ENCODE measurements around the gene PRPF40A. TPM values are rescaled to one million over a fixed set of nuclear protein-coding genes. Genes with fewer than 3 reads are reported as not detected.
A peak's percentile ranks its signal among the peaks of the same experiment; 100 is the strongest.

PRPF40A gene
- total RNA-seq, 4 donors from 2014 or later, result 69.0 to 125 (median 81.7) TPM

DNA sequence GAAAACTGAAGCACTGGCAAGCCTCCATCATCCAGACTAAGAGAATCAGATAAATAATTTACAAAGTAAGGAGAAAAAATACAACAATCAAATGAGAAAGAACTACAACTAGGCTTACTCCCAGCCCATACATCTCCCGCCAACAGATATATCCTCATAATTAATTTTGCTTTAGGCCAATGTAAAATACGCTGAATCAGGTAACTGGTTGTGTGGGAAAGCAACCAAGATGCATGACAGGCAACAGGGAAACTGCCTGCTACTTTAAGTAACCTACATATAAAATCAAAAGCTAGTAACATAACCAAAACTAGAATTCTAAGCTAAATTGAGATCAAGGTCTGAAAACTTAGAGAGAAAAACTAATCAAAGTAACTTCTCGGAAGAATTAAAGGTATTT, 21.5 kb downstream of the PRPF40A start:
- no peak for ATAC-seq (ENCODE audit: low FRiP score)
- DNase-seq (ENCODE audit: low spot score), result no peak
- TF ChIP-seq, protein P1, sequence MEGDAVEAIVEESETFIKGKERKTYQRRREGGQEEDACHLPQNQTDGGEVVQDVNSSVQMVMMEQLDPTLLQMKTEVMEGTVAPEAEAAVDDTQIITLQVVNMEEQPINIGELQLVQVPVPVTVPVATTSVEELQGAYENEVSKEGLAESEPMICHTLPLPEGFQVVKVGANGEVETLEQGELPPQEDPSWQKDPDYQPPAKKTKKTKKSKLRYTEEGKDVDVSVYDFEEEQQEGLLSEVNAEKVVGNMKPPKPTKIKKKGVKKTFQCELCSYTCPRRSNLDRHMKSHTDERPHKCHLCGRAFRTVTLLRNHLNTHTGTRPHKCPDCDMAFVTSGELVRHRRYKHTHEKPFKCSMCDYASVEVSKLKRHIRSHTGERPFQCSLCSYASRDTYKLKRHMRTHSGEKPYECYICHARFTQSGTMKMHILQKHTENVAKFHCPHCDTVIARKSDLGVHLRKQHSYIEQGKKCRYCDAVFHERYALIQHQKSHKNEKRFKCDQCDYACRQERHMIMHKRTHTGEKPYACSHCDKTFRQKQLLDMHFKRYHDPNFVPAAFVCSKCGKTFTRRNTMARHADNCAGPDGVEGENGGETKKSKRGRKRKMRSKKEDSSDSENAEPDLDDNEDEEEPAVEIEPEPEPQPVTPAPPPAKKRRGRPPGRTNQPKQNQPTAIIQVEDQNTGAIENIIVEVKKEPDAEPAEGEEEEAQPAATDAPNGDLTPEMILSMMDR (IDR thresholded peaks at IDR 0.05), result no peak

DNA sequence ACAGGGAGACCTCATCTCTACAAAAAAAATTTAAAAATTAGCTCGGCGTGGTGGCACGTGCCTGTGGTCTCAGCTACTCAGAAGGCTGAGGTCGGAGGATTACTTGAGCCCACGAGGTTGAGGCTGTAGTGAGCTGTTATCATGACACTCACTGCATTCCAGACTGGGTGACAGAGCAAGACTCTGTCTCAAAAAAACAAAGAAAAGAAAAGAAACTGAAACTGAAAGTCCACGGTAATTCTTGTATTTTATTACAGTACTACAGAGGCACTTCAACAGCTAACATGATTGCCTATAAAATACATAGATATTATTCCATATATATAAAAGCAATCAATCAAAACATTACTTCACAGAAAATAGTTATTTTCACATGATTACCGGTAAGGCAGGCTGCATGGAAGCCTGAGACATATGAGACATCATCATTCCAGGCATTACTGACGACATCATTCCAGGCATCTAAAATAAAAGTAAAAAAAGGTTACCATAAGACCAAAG, 23.1 kb downstream of the PRPF40A start:
- peak; percentile 87 for ATAC-seq (ENCODE audit: low FRiP score)
- no peak for DNase-seq (ENCODE audit: low spot score)
- TF ChIP-seq, protein P1 (IDR thresholded peaks at IDR 0.05), result no peak

DNA sequence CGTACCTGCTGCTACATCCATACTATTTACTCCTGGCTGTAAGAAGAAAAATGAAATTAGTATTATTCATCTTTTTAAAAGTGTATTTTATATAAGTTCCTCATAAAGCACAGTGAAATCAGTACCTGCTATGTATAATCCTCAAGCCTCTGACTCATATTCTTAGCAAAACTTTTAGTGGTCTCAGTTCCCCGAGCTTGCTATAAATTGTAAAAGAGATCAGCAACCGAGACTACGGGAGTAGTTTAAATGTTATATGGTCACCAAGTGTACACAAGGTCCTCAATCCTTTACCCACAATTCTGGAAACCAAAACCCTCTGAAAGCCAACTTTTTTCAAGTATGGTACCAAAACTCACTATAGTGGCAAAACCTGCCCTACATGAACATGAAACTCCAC, 24.2 kb downstream of the PRPF40A start:
- DNase-seq (ENCODE audit: low spot score) (no peak), ATAC-seq (ENCODE audit: low FRiP score) (no peak)
- TF ChIP-seq, protein P1 (IDR thresholded peaks at IDR 0.05), result no peak

DNA sequence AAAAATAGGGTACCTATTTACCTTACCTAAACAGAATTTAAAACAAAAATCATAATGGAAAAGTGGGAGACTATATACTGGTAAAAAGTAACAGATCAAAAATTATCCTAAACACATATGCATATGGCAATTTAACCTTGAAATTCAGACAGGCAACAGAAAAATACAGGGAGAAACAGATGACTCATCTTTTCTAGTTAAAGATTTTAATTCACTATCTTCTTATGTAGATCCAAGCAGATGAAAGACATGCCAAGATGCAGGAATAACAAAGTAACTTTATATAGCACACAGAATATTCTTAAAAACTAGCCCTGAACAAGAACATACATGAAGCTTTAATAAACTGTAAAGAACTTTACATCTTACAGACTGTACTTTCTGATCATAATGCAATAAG, 30.9 kb downstream of the PRPF40A start:
- ATAC-seq (ENCODE audit: low FRiP score) (no peak), DNase-seq (ENCODE audit: low spot score) (no peak)
- TF ChIP-seq, protein P1 (IDR thresholded peaks at IDR 0.05), result no peak

DNA sequence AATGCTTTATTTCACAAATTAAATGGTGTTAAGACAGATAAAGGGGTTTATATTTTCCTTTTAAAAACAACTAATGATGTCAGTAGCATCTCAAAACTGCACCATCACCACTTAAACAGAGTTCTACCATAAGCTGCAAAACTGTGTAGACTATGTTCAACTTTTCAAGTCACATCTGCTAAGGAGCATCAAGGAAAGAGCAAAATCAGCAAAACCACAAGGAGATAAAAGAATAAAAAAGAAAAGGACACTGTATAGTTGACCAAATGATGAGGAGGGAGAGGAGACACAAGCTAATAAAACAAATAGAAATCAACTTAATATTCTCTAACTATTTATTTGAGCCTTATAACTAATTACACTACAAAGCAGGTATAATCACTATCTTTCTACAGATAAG, 33.9 kb downstream of the PRPF40A start:
- no peak for DNase-seq (ENCODE audit: low spot score)
- ATAC-seq (ENCODE audit: low FRiP score), result no peak
- TF ChIP-seq, protein P1 (IDR thresholded peaks at IDR 0.05), result no peak

DNA sequence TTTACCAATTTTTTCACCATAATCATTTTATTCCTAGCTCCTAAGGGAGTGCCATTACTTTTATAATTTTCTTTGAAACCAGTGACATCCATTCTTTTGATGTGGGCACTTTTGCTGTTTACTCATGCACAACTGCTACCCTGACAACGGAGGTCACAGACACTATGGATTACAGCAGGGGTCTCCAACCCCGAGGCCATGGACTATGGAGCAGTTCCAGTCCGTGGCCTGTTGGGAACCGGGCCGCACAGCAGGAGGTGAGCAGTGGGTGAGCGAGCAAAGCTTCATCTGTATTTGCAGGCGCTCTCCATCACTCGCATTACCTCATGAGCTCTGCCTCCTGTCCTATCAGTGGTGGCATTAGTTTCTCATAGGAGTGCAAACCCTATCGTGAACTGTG, 34.6 kb downstream of the PRPF40A start:
- ATAC-seq (ENCODE audit: low FRiP score) (no peak), DNase-seq (ENCODE audit: low spot score) (no peak)
- TF ChIP-seq, protein P1 (IDR thresholded peaks at IDR 0.05), result no peak

DNA sequence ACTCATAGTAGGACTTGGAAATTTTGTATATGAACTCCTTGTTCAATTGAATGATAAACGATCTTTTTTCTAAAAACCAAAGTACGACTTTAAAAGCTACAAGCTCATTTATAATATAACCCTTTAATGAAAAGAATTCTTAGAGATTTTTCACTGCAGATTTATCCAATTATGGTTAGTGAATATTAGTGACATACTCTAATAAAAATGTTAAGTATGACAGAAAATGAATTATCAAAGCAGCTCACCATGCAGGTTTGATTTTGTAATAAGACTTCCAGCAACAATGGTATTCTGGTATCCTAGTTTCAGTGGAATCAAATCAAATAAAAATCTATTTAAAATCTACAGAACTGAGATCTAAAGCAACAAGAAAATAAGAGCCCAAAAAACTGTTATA, 38.5 kb downstream of the PRPF40A start:
- DNase-seq (ENCODE audit: low spot score) (no peak), ATAC-seq (ENCODE audit: low FRiP score) (no peak)

More for the DNA sequence above, 38.5 kb downstream of the PRPF40A start:
- TF ChIP-seq, protein P1 (IDR thresholded peaks at IDR 0.05), result no peak

Data from omental fat pad (tissue), 4 donors.